ENCODE results near the gene CFAP61. TPM values are rescaled to one million over a fixed set of nuclear protein-coding genes. Genes with fewer than 3 reads are reported as not detected.
"Not testable (repeated sequence)": the region's sequence is repeated elsewhere in the genome, so short reads cannot be mapped to it uniquely, and the experiment has no call there.

The CFAP61 gene
- total RNA-seq, 6 experiments from 2014 or later: 0.26 TPM; not detected in 5

GRCh38 chr20:20102716-20103258 lies 50.5 kb downstream of the CFAP61 start:
- H3K27me3 Mint-ChIP-seq (ENCODE audit: insufficient read depth): peaks cover 12% of the 10 kb centered on the region
- no peaks in the 10 kb centered on the region for H3K9me3 Mint-ChIP-seq
- no peak for DNase-seq
- H3K36me3 Mint-ChIP-seq (ENCODE audit: low read depth): no peaks in the 10 kb centered on the region
- H3K27ac Mint-ChIP-seq: no peak overlapping the region
- H3K4me3 Mint-ChIP-seq: no peak overlapping the region
- TF ChIP-seq CTCF (IDR thresholded peaks at IDR 0.05): no peak
- no peaks in the 10 kb centered on the region for H3K4me1 Mint-ChIP-seq (ENCODE audit: low read depth)

GRCh38 chr20:20103486-20103885 lies 51.2 kb downstream of the CFAP61 start:
- Mint-ChIP-seq H3K36me3 (ENCODE audit: low read depth) (no peaks in the 10 kb centered on the region), H3K27me3 (ENCODE audit: insufficient read depth) (peaks cover 7% of the 10 kb centered on the region), H3K9me3 (no peaks in the 10 kb centered on the region), H3K4me3 (no peak overlapping the region), H3K27ac (no peak overlapping the region), H3K4me1 (ENCODE audit: low read depth) (no peaks in the 10 kb centered on the region)
- no peak for DNase-seq
- no peak for TF ChIP-seq CTCF (IDR thresholded peaks at IDR 0.05)

- not testable (repeated sequence) for H3K9me3 Mint-ChIP-seq; H3K27me3 Mint-ChIP-seq (ENCODE audit: insufficient read depth); DNase-seq; H3K36me3 Mint-ChIP-seq (ENCODE audit: low read depth); H3K4me3 Mint-ChIP-seq; H3K4me1 Mint-ChIP-seq (ENCODE audit: low read depth); H3K27ac Mint-ChIP-seq
Measured at GRCh38 chr20:20123187-20123586, 70.9 kb downstream of the CFAP61 start.

GRCh38 chr20:20130399-20130798 lies 78.1 kb downstream of the CFAP61 start:
- TF ChIP-seq CTCF (IDR thresholded peaks at IDR 0.05): 0 out of 2 replicates have a peak, but pooled peaks have one; percentile 25
- Mint-ChIP-seq H3K4me3 (no peak overlapping the region), H3K9me3 (peaks cover 3% of the 10 kb centered on the region; the same call in 1 of the 2 replicates), H3K36me3 (ENCODE audit: low read depth) (no peaks in the 10 kb centered on the region), H3K4me1 (ENCODE audit: low read depth) (no peaks in the 10 kb centered on the region), H3K27ac (no peak overlapping the region), H3K27me3 (ENCODE audit: insufficient read depth) (peaks cover 4% of the 10 kb centered on the region; the same call in 1 of the 2 replicates)
- DNase-seq: no peak

- Mint-ChIP-seq H3K27me3 (ENCODE audit: insufficient read depth) (no peaks in the 10 kb centered on the region; the same call in 1 of the 2 replicates), H3K27ac (no peak overlapping the region), H3K36me3 (ENCODE audit: low read depth) (no peaks in the 10 kb centered on the region), H3K9me3 (peaks cover 8% of the 10 kb centered on the region; the same call in 1 of the 2 replicates), H3K4me1 (ENCODE audit: low read depth) (no peaks in the 10 kb centered on the region), H3K4me3 (no peak overlapping the region)
- no peak for TF ChIP-seq CTCF (IDR thresholded peaks at IDR 0.05)
- DNase-seq: no peak
Measured at GRCh38 chr20:20134941-20135575, 82.7 kb downstream of the CFAP61 start.

- DNase-seq: no peak
- Mint-ChIP-seq H3K4me3 (no peak overlapping the region), H3K27ac (no peak overlapping the region), H3K36me3 (ENCODE audit: low read depth) (no peaks in the 10 kb centered on the region), H3K27me3 (ENCODE audit: insufficient read depth) (no peaks in the 10 kb centered on the region; the same call in 1 of the 2 replicates), H3K4me1 (ENCODE audit: low read depth) (no peaks in the 10 kb centered on the region), H3K9me3 (peaks cover 5% of the 10 kb centered on the region; the same call in 1 of the 2 replicates)
- TF ChIP-seq CTCF (IDR thresholded peaks at IDR 0.05): no peak
Measured at GRCh38 chr20:20136313-20136712, 84.0 kb downstream of the CFAP61 start.

All from HFFc6 (cell line).